ENCODE data around the gene GPR17.

Gene GPR17

DNA sequence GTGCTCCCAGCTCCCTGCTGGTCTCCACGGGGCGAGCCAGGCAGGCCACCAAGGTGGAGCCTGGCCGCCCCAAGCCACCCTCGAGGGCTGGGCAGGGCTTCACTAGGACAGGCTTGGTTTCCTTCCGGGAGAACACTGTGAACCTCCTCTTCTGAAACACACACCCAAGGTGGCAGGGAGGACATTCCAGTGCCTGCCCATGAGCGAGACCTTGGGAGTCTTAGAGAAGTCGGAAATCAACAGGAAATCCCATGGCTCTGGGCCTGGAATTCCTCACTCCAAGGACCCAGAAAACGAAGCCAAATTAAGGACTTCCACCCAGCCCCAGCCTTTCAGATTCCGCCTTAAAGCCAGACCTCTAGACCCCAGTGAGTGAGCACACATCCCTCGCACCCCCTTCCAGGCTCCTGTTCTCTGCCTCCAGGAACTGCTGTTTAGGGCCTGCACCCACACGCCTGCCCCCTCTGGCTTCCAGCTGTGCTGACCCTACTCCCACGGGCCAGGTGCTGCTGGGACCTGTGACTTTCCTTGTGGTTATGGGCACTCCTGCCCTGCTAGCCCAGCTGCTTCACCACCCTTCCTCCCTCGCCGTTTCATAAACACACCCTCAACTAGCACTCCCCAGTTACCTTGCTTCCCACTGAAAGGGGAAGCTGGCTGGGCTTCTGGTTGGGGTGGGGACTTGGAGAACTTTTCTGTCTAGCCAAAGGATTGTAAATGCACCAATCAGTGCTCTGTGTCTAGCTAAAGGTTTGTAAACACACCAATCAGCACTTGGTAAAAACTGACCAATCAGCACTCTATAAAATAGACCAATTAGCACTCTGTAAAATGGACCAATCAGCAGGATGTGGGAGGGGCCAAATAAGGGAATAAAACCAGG lies 13.7 kb downstream of the GPR17 start:
- TF ChIP-seq, protein P1, sequence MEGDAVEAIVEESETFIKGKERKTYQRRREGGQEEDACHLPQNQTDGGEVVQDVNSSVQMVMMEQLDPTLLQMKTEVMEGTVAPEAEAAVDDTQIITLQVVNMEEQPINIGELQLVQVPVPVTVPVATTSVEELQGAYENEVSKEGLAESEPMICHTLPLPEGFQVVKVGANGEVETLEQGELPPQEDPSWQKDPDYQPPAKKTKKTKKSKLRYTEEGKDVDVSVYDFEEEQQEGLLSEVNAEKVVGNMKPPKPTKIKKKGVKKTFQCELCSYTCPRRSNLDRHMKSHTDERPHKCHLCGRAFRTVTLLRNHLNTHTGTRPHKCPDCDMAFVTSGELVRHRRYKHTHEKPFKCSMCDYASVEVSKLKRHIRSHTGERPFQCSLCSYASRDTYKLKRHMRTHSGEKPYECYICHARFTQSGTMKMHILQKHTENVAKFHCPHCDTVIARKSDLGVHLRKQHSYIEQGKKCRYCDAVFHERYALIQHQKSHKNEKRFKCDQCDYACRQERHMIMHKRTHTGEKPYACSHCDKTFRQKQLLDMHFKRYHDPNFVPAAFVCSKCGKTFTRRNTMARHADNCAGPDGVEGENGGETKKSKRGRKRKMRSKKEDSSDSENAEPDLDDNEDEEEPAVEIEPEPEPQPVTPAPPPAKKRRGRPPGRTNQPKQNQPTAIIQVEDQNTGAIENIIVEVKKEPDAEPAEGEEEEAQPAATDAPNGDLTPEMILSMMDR (IDR thresholded peaks at IDR 0.05; ENCODE audit: extremely low read depth, insufficient read depth, missing control alignments): no peak
- in situ Hi-C loops (cut with MboI; ENCODE audit: low pct_unique_long_range_greater_than_20kb, low sequenced_read_pairs, unreplicated experiment): no loop called here
- DNase-seq (ENCODE audit: low spot score): no peak

DNA sequence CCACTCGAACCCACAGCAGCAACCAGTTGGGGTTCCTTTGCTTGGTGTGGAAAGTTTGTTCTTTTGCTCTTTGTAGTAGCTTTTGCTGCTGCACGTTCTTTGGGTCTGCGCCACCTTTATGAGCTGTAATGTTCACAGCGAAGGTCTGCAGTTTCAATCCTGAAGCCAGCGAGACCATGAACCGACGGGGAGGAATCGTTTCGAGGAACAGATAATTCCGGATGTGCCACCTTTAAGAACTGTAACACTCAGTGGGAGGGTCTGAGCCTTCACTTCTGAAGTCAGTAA lies 14.3 kb downstream of the GPR17 start:
- in situ Hi-C loops (cut with MboI; ENCODE audit: low pct_unique_long_range_greater_than_20kb, low sequenced_read_pairs, unreplicated experiment): no loop called here
- TF ChIP-seq, protein P1 (IDR thresholded peaks at IDR 0.05; ENCODE audit: extremely low read depth, insufficient read depth, missing control alignments): no peak
- DNase-seq (ENCODE audit: low spot score): no peak

DNA sequence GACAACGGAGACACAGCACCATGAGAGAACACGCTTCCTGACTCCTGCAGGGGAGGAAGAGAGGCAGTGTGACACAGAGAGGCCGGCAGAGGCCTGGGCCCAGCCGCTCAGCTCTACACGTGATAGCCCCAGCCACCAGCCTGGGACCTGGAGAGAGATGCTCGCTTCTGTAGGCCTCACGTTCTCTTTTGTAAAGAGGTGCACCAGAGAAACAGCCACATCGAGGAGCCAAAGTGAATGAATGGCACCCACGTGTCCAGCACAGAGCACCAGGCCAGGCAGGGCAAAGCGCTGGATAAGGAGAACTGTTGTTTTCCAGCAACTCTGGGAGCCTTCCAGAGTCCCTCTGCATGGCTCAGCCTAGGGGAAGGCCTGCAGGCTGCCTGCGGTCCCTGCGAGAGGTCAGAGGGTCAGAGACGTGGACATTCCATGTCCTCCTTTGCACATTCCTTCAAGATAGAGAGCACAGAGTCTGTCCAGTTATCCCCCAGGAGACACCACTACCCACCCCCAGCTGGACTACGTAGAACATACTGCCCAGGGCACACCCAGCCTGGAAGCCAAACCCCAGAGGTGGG lies 15.2 kb downstream of the GPR17 start:
- in situ Hi-C loops (cut with MboI; ENCODE audit: low pct_unique_long_range_greater_than_20kb, low sequenced_read_pairs, unreplicated experiment): no loop called here
- no peak for DNase-seq (ENCODE audit: low spot score)

DNA sequence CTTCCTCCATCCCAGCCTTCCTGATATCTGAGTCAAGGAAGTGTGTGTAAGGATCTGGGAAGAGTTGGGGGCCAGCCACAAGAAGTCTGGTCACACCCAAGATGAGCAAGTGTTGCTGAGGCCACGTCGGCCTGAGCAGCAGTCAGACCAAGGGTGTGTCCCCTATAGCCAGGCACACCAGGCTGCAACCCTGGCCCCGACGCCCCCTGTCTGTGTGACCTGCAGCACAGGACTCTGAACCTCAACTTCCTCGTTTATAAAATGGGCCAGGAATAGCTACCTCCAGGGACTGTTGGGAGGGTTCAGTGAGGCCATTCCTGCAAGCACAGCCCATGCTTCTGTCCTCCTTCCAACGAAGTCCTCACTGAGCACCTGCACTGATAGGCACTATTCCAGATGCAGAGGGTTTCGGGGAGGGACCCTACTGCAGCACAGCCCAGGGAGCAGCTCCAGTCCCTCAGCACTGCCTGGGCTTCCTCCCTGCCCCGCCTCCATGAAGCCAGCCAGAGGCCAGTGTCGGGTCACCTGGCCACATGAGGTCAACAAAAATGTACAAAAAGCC lies 16.1 kb downstream of the GPR17 start:
- TF ChIP-seq, protein P1 (IDR thresholded peaks at IDR 0.05; ENCODE audit: extremely low read depth, insufficient read depth, missing control alignments): no peak
- DNase-seq (ENCODE audit: low spot score): no peak
- in situ Hi-C loops (cut with MboI; ENCODE audit: low pct_unique_long_range_greater_than_20kb, low sequenced_read_pairs, unreplicated experiment): no loop called here

More for the DNA sequence above, 15.2 kb downstream of the GPR17 start:
- TF ChIP-seq, protein P1 (IDR thresholded peaks at IDR 0.05; ENCODE audit: extremely low read depth, insufficient read depth, missing control alignments): no peak

DNA sequence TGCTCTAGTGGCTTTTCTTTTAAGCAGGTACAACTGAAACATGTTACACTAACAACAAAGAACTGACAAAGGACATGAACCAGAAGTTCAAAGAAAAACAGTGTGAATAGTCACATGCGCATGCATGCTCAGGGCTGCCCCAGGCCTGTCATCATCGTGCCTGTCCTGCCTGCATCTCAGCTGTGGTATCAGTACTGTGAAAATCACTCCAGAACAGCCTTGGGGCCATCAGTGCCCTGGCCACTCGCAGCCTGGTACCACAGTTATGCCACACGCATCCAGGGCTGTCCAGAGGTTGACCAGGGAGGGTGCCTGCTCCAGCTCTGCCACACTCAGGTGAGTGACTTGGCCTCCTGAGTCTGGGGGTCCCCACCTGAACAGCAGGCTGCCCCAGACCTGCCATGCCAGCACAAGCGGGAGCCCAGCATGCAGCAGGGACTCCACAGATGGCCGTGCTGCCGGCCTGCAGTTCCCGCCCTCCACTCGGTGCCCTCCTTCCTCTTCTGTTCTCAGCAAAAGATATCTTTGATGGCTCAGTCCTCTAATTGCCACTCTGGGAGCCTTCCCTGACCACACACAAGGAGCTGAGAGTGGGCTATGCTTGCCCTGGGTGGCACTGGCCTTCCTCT lies 17.1 kb downstream of the GPR17 start:
- no peak for DNase-seq (ENCODE audit: low spot score)
- TF ChIP-seq, protein P1 (IDR thresholded peaks at IDR 0.05; ENCODE audit: extremely low read depth, insufficient read depth, missing control alignments): no peak
- in situ Hi-C loops (cut with MboI; ENCODE audit: low pct_unique_long_range_greater_than_20kb, low sequenced_read_pairs, unreplicated experiment): no loop called here

DNA sequence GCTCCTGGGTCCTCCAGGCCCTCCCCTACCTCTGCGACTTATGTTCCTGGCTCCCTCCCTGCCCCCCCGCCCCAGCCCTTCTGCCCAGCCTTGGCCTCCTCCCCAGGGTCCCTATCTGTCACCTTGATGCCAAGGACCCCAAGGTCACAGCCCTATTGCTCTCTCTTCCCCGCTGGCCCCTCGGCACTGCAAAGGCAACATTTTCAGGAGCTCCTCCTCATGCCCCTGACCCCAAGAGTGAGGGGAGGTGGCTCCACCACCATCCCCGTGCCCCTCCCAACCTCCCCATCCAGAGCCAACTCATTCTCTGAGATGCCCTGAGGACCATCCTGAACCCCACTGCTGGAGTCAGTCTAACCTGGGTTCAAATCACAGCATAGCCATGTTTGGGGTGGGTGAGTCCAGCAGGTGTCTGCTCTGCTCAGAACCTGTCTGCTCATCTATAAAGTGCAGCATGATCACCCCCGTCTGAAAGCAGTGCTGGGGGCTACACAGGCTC lies 17.7 kb downstream of the GPR17 start:
- TF ChIP-seq, protein P1 (IDR thresholded peaks at IDR 0.05; ENCODE audit: extremely low read depth, insufficient read depth, missing control alignments): no peak
- in situ Hi-C loops (cut with MboI; ENCODE audit: low pct_unique_long_range_greater_than_20kb, low sequenced_read_pairs, unreplicated experiment): no loop called here
- DNase-seq (ENCODE audit: low spot score): no peak

Data from GM13977 (cell line).